Measurements from ENCODE around the gene DNAJC18. TPM values are rescaled to one million over a fixed set of nuclear protein-coding genes. Genes with fewer than 3 reads are reported as not detected.
A peak's percentile ranks its signal among the peaks of the same experiment; 100 is the strongest.

The DNAJC18 gene
- total and polyA plus RNA-seq, 2 experiments from 2014 or later, result 10.9 to 13.4 TPM

- Histone ChIP-seq H3K9me2 (ENCODE audit: insufficient read depth) (no peaks in the 10 kb centered on the region), H3K4me2 (ENCODE audit: unreplicated experiment) (no peak overlapping the region), H3K27ac (no peak overlapping the region), H3K9me3 (ENCODE audit: low read depth) (no peaks in the 10 kb centered on the region), H2AFZ (no peak overlapping the region), H3K4me3 (no peak overlapping the region), H3K4me1 (ENCODE audit: insufficient read depth) (peaks cover 29% of the 10 kb centered on the region), H4K20me1 (ENCODE audit: insufficient read depth) (no peaks in the 10 kb centered on the region), H3K27me3 (replicated peaks; ENCODE audit: insufficient read depth) (no peaks in the 10 kb centered on the region), H3K79me2 (ENCODE audit: insufficient read depth) (no peaks in the 10 kb centered on the region), H3K36me3 (ENCODE audit: low read depth) (no peaks in the 10 kb centered on the region), H3K9ac (no peak overlapping the region), H3F3A (ENCODE audit: insufficient read depth) (peaks cover 34% of the 10 kb centered on the region)
- in situ Hi-C loops (cut with MboI), result no loop called here
- TF ChIP-seq EZH2 (IDR thresholded peaks at IDR 0.05; ENCODE audit: insufficient read depth, poor library complexity, severe bottlenecking), result no peak
- TF ChIP-seq EZH2phosphoT487 (IDR thresholded peaks at IDR 0.05; ENCODE audit: insufficient read depth, low read depth), result no peak
- no peak for DNase-seq
These were observed 31.8 kb downstream of the DNAJC18 start for GRCh38 chr5:139407517-139407916.

- no peak overlapping the region for H3K27ac ChIP-seq
- H3K9me3 ChIP-seq (ENCODE audit: low read depth), result no peaks in the 10 kb centered on the region
- H2AFZ ChIP-seq, result no peak overlapping the region
- H3K9ac ChIP-seq, result no peak overlapping the region
- no peaks in the 10 kb centered on the region for H3K27me3 ChIP-seq (replicated peaks; ENCODE audit: insufficient read depth)
- WGBS, 2 experiments (ENCODE audit: low coverage in 1 of 2, low lambda C conversion rate in 2 of 2, missing lambda C conversion rate in 2 of 2), result 93 to 95% methylated on average over 2 of the region's 2 CpGs
- peaks cover 29% of the 10 kb centered on the region for H3K4me1 ChIP-seq (ENCODE audit: insufficient read depth)
- DNase-seq, result no peak
- no peaks in the 10 kb centered on the region for H3K9me2 ChIP-seq (ENCODE audit: insufficient read depth)
- in situ Hi-C loops (cut with MboI), result no loop called here
- H3K4me3 ChIP-seq, result no peak overlapping the region
- H4K20me1 ChIP-seq (ENCODE audit: insufficient read depth), result no peaks in the 10 kb centered on the region
- TF ChIP-seq EZH2 (IDR thresholded peaks at IDR 0.05; ENCODE audit: insufficient read depth, poor library complexity, severe bottlenecking) (no peak), EZH2phosphoT487 (IDR thresholded peaks at IDR 0.05; ENCODE audit: insufficient read depth, low read depth) (no peak)
- H3K36me3 ChIP-seq (ENCODE audit: low read depth), result no peaks in the 10 kb centered on the region
- H3F3A ChIP-seq (ENCODE audit: insufficient read depth), result peaks cover 33% of the 10 kb centered on the region
- H3K4me2 ChIP-seq (ENCODE audit: unreplicated experiment), result no peak overlapping the region
- no peaks in the 10 kb centered on the region for H3K79me2 ChIP-seq (ENCODE audit: insufficient read depth)
These were observed 32.4 kb downstream of the DNAJC18 start for GRCh38 chr5:139406963-139407362.

- H3K4me2 ChIP-seq (ENCODE audit: unreplicated experiment), result peak overlapping the region; percentile 70
- peaks cover 8% of the 10 kb centered on the region for H3F3A ChIP-seq (ENCODE audit: insufficient read depth)
- 45 to 48% methylated on average over 5 of the region's 5 CpGs for WGBS, 2 experiments (ENCODE audit: low coverage in 1 of 2, low lambda C conversion rate in 2 of 2, missing lambda C conversion rate in 2 of 2)
- no peaks in the 10 kb centered on the region for H3K9me3 ChIP-seq (ENCODE audit: low read depth)
- in situ Hi-C loops (cut with MboI), result no loop called here
- DNase-seq, result no peak
- H3K9ac ChIP-seq, result peak overlapping the region; percentile 82
- H3K4me3 ChIP-seq, result peak overlapping the region; percentile 76
- H2AFZ ChIP-seq, result peak overlapping the region; percentile 97
- H3K36me3 ChIP-seq (ENCODE audit: low read depth), result no peaks in the 10 kb centered on the region
- TF ChIP-seq EZH2phosphoT487 (IDR thresholded peaks at IDR 0.05; ENCODE audit: insufficient read depth, low read depth), result no peak
- TF ChIP-seq EZH2 (IDR thresholded peaks at IDR 0.05; ENCODE audit: insufficient read depth, poor library complexity, severe bottlenecking), result no peak
- peak overlapping the region; percentile 90 for H3K27ac ChIP-seq
- no peaks in the 10 kb centered on the region for H3K27me3 ChIP-seq (replicated peaks; ENCODE audit: insufficient read depth)
- H3K9me2 ChIP-seq (ENCODE audit: insufficient read depth), result no peaks in the 10 kb centered on the region
- H4K20me1 ChIP-seq (ENCODE audit: insufficient read depth), result no peaks in the 10 kb centered on the region
- H3K79me2 ChIP-seq (ENCODE audit: insufficient read depth), result no peaks in the 10 kb centered on the region
- peaks cover 10% of the 10 kb centered on the region for H3K4me1 ChIP-seq (ENCODE audit: insufficient read depth)
These were observed 34.9 kb downstream of the DNAJC18 start for GRCh38 chr5:139404484-139404840.

DNA sequence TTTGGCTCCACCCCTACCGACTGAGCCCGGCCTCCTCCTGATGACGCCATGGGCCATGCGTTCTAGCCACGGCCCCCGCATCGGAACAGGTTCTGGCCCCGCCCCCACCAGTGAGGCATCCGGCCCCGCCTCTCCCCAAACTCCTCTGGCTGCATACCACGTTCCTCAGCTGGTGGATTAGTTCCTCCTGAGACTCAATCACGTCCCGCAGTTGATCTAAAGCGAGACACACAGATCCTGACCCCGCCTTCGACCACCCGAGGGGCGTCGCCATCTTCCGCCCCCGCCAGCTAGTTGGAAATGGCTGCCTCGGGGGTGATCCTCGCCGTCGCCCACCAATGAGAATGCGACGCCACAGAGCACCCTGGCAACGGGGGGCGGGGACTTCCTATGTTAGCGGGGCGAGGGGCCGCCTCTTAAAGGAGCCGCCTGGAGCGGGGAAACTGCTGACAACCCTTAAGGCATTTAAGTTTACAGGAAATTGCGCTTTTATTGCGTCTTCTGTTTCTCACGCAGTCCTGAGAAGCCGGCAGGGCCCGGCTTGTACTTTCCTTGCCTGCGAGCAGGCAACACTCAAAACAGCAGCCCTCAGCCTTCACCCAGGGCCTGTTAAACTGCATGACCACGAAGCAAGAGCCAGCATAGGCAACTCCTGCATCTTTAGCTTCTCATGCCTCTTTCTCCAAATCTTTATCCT lies 35.4 kb downstream of the DNAJC18 start, which contains the start of gene SPATA24:
SPATA24 (minus strand) TSS at position 303 of the 697 bp plus-strand sequence; CDS start at position 274, 29 bp downstream.
- Histone ChIP-seq H3K9me2 (ENCODE audit: insufficient read depth) (no peaks in the 10 kb centered on the region), H3K4me2 (ENCODE audit: unreplicated experiment) (peak within 1 kb of the TSS; percentile 91), H3K9ac (peak within 1 kb of the TSS; percentile 82), H3K4me3 (peak within 1 kb of the TSS; percentile 76), H3K4me1 (ENCODE audit: insufficient read depth) (peaks cover 10% of the 10 kb centered on the region), H3F3A (ENCODE audit: insufficient read depth) (peaks cover 7% of the 10 kb centered on the region; the same call in 1 of the 2 replicates), H3K27me3 (replicated peaks; ENCODE audit: insufficient read depth) (no peaks in the 10 kb centered on the region), H3K27ac (peak within 1 kb of the TSS; percentile 90), H4K20me1 (ENCODE audit: insufficient read depth) (no peaks in the 10 kb centered on the region), H3K79me2 (ENCODE audit: insufficient read depth) (no peaks in the 10 kb centered on the region), H2AFZ (peak within 1 kb of the TSS; percentile 97), H3K36me3 (ENCODE audit: low read depth) (no peaks in the 10 kb centered on the region), H3K9me3 (ENCODE audit: low read depth) (no peaks in the 10 kb centered on the region)
- TF ChIP-seq EZH2 (IDR thresholded peaks at IDR 0.05; ENCODE audit: insufficient read depth, poor library complexity, severe bottlenecking), result no peak
- no peak for TF ChIP-seq EZH2phosphoT487 (IDR thresholded peaks at IDR 0.05; ENCODE audit: insufficient read depth, low read depth)
- peak; percentile 99 for DNase-seq
- WGBS, 2 experiments (ENCODE audit: low coverage in 1 of 2, low lambda C conversion rate in 2 of 2, missing lambda C conversion rate in 2 of 2), result 0 to 1% methylated on average over 36 to 41 of the region's 41 CpGs
- in situ Hi-C loops (cut with MboI), result no loop called here

Measured in GM23248 (cell line).